HG03045 (cell line): ENCODE data around the gene LGALSL.

Source experiments
- ATAC-seq: cut with Tn5 transposase; IDR thresholded peaks from one replicate; pipeline ENCODE4 v1.9.1; 2021; ENCODE audit warnings: mild to moderate bottlenecking, moderate library complexity; ENCODE audit not compliant: unreplicated experiment

Gene LGALSL

GRCh38 chr2:64470071-64470470, 16.1 kb downstream of the LGALSL start:
- no peak for ATAC-seq

DNA sequence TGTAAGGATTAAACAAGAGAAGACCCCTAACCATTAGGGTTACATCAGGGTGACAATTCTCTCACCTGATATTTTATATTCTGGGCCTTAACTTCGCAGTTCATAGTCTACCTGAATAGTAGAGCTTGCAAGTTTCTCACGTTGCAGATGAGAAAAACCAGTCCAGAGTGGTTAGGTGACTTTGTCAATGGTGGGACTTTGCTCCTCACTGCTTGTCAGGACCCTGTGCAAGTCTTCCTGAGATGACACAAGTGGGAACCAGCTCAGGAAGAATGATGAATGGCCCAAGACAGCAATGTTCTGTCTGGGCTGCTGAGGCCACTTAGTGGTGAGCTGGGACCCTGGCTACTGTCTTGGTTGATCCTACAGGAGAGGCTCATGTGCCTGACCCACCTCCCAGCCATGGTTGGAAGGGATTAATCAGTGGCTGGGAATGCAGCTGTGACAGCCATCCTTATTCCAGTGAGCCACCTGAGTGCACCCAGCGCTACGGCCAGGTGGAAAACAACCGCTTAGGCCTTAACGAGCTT, 16.9 kb downstream of the LGALSL start:
- ATAC-seq = no peak

- no peak for ATAC-seq
These were observed 17.6 kb downstream of the LGALSL start for GRCh38 chr2:64471600-64471999.

- no peak for ATAC-seq
These were observed 18.9 kb downstream of the LGALSL start for GRCh38 chr2:64472881-64473280.

- ATAC-seq = no peak
These were observed 20.2 kb downstream of the LGALSL start for GRCh38 chr2:64474121-64474571.

- no peak for ATAC-seq
These were observed 20.7 kb downstream of the LGALSL start for GRCh38 chr2:64474636-64475035.

DNA sequence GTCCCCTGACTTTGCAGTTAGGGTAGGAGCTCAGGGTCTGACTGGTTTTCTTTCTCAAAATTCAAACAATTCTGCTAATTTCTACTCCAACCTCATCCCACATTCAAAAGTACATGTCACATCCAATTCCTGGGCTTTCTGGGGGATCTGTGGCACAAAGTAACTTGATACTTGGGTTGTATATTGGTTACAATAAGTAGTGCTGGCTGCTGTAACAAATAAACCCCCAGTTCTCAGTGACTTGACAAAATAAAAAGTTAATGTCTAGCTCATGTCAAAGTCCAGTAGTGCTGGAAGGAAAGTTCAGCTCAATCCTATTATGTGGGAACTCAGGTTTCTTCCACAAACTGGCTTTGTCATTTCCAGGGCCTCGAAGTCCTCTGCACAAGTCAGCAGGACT, 23.1 kb downstream of the LGALSL start:
- ATAC-seq = no peak

DNA sequence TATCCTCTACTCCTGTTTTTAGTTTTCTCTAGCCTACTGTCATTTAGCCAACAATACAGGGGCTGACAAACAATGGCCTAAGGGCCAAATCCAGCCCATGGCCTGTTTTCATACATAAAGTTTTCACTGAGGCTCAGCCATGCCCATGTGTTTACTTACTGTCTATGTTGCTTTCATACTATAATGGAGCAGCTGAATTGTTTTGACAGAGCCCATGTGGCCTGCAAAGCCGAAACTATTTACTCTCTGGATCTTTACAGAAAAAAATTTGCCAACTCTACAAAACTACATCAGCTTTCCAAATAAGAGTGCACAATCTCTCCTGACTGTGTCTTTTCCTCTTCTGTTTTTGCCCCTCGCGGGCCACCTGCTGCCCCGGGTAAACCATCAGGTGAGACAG, 24.0 kb downstream of the LGALSL start:
- ATAC-seq = no peak

GRCh38 chr2:64478502-64479230, 24.7 kb downstream of the LGALSL start:
- ATAC-seq = no peak

- ATAC-seq = no peak
These were observed 25.5 kb downstream of the LGALSL start for GRCh38 chr2:64479259-64480117.

DNA sequence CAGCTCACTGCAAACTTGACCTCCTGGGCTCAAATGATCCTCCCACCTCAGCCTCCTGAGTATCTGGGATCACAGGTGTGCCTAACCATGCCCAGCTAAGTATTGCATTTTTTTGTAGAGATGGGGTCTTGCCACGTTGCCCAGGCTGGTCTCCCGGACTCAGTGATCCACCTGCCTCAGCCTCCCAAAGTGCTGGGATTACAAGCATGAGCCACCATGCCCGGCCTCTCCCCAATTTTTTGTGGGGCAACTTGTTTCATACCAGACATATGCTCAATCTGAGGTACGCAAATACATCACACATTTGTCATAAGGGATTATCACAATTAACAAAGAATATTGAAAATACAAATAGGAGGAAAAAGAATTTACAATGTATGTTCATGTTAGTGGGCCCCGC, 27.7 kb downstream of the LGALSL start:
- no peak for ATAC-seq

DNA sequence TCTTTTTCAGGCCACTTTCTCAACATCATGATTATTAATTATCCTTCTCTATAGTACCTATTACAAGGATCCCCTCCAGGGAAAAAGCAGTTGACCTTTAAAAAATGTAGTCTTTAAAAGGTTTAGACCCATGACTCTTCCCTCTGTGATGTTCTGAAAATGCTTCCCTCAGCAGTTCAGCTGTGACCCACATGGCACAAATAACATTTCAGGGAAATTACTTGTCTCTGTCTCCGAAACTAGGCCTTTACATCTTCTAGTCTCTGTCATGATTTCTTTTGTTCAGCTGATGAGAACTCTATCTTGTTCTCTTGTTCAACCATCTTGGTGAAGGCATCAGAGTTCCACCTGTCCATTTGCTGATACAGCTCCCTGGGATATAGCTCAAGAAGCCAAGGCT, 28.3 kb downstream of the LGALSL start:
- ATAC-seq = no peak

DNA sequence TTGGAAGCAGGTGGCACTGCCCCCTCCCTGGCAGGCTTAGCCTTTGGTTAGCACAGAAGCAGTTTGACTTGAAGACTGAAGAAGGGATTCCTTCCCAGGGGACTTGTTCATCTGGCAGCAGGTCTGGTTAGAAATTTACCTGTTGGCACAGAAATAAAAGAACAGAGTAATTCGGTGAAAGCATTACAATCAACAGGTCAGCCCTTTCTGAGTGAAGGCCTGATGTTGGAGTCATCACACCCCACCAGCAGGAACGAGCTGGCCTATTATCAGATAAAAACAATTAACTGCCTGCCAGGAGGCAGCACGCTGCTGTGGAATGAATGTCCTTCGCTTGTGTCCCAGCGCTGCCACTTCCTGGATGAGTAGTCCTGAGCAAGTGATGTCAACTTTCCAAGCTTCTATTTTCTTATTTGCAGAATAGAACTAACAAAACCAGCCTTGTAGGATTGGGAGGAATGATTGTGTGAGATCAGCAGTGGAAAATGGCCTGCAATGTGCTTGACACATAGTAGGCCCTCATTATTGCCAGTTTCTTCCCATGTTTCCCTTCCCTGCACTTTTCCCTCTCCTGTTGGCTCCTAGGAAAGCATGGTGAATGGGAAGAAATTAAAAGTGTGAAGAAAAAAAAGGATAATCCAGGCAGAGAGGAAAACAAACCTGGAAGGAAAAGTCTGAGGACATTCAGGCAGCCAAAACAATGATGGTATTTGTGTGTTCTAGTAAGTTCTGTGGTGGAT, 29.0 kb downstream of the LGALSL start:
- ATAC-seq = no peak

DNA sequence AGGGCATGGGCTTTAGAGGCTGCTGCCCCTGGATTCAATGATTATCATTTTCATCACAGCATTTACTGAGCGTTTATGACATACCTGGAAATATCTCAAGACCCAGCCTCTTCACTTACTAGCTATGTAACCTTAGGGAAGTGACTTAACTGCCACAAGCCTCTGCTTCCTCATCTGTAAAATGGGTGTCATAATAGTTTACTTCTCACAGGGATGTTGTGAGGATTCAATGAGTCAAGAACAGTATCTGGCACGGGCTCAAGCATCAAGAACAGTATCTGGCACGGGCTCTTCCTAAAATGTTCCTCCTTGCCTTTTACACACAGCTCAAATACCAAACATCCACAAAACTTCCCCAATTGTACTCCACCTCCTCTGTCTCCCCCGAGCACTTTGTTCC, 31.4 kb downstream of the LGALSL start:
- no peak for ATAC-seq

DNA sequence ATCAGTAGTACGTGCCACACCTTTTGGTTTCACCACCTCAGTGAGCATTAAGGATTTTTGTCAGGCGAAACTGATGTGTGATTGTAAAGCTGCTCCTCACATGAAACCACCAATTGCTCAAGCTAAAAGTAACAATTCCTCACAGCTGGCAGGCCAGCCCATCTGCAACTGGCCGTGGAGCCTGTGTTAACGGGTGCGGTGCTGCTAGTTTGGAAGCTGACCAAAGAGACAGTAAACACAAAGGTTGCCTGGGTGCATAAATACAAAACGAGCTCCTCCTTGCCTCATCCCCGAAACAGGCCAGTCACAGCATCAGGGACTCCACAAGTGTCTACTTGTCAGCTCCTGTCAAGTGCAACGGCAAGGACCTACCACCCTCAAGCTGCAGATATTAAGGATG, 32.0 kb downstream of the LGALSL start:
- no peak for ATAC-seq

DNA sequence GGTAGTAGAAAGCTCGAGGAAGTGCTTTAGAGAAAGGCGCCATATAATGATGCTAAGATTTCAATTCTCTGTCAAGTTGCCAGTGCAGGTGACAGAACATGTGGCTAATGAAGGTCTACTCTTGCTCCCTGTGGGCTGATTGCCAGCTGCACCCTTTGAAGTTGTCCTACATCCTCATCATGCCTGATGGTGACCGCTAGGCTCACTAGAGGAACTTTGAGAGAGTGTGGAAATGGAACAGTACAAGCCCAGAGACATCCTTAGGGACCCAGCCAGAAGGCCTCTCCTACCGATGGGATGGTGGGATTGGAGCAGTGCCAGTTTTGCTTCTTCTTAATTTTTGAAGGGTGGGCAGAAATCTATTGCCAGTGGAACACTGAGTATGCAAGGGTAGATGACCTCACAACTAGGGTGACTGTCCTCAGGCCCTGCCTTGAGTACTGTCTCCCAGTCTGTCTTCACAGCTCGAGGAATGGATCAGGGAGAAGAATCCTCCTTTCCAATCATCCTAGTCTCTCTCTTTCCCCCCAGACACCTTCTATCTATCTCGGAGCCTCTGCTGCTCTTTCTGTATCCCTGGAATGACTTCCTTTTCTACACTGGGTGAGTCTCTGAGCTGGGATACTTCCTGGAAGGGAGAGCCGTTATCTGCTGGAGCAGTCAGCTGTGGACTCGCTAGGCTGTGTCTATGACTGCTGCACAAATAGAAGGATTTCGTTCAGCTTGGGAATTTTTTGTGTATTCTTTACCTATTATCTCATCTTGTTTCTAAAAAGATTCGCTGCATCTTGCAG, 33.5 kb downstream of the LGALSL start:
- no peak for ATAC-seq

GRCh38 chr2:64488050-64488974, 34.4 kb downstream of the LGALSL start:
- peak; percentile 60 for ATAC-seq

DNA sequence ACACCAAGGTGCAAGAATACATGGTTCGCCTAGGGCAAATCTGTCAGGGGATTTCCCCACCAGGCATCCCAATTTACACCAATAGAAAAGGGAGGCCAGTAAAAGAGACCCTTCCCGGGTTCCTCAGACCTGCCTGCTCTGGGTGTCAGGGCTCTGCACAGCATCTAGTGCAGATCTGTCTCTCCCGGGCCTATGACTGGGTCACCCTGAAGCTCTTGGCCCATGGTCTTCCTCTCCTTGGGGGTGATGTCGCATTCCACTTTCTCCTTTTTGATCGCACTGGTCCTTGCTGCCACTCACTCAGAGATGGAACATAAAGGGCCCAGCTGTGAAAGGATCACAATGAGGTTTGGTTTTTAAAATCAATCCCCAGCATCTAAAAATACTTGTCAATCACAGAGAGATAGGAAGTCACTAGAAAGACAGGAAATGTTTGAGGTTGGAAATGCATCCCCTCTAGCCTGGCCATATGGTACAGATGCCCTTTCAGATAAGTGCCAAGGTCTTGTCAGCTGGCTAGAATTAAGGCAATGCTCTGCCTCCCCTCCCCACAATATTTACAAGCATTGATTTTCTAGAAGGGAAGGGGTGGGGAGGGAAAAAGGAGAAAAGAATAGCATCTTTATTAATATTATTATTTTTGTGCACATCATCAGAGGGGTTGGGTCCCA, 35.3 kb downstream of the LGALSL start:
- ATAC-seq = no peak

DNA sequence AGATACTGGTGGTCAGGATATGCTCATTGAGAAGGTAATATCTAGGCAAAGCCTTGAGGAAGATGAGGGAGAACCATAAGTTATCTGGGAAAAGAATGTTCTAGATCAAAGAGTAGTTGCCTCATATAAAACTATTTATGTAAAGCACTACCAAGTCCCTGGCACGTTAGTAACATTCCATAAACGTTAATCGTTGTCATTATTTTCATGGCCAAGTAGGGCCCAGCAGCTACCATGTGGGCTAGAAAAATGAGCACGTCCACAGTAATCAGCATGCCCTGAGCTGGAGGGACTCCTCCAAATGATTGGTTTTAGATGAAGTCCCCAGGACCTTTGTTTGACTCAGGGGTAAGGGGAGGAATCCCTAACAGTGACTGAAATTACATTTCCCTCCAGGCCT, 37.5 kb downstream of the LGALSL start:
- ATAC-seq = no peak
